Dedifferentiated amniotic fluid mesenchymal stem cell (primary cell): ENCODE data around the gene OR1J4.
"Not testable (repeated sequence)": the region's sequence is repeated elsewhere in the genome, so short reads cannot be mapped to it uniquely, and the experiment has no call there.

Experiments used
- DNase-seq: peaks from one replicate; pipeline ENCODE4 v3.0.0-alpha.2; 2016; ENCODE audit errors: extremely low spot score

The OR1J4 gene

GRCh38 chr9:122518841-122519240, at the start of gene OR1J4:
Gene OR1J4 (plus strand): TSS chr9:122519141. CDS start chr9:122519141, 0 bp downstream.
- no peak for DNase-seq

- DNase-seq = no peak
Measured at GRCh38 chr9:122474561-122474960, 44.4 kb upstream of the OR1J4 start.

- no peak for DNase-seq
Measured at GRCh38 chr9:122475717-122476116, 43.2 kb upstream of the OR1J4 start.

GRCh38 chr9:122477346-122477745, 41.6 kb upstream of the OR1J4 start:
- DNase-seq = no peak

GRCh38 chr9:122477826-122478225, 41.1 kb upstream of the OR1J4 start, which contains the start of gene OR1J1:
Gene OR1J1 (minus strand): TSS chr9:122477926. CDS start chr9:122477926, 0 bp downstream.
- DNase-seq = no peak

- DNase-seq = no peak
Measured at GRCh38 chr9:122479062-122479461, 39.9 kb upstream of the OR1J4 start.

GRCh38 chr9:122498883-122499288, 20.1 kb upstream of the OR1J4 start:
- peak; percentile 20 for DNase-seq

GRCh38 chr9:122506964-122507363, 12.0 kb upstream of the OR1J4 start:
- no peak for DNase-seq

GRCh38 chr9:122510502-122510901, 8.4 kb upstream of the OR1J4 start, which contains the start of gene OR1J2:
Gene OR1J2 (plus strand): TSS chr9:122510802. CDS start chr9:122510802, 0 bp downstream.
- no peak for DNase-seq

- no peak for DNase-seq
Measured at GRCh38 chr9:122518226-122518625, 715 bp upstream of the OR1J4 start.

- DNase-seq = no peak
Measured at GRCh38 chr9:122519376-122519775, 435 bp downstream of the OR1J4 start.

- no peak for DNase-seq
Measured at GRCh38 chr9:122526602-122527001, 7.7 kb downstream of the OR1J4 start.

- DNase-seq = no peak
Measured at GRCh38 chr9:122527193-122527592, 8.3 kb downstream of the OR1J4 start, which contains the start of gene OR1N1. Gene OR1N1 (minus strand): TSS chr9:122527293. CDS start chr9:122527293, 0 bp downstream.

- DNase-seq = not testable (repeated sequence)
Measured at GRCh38 chr9:122531157-122531556, 12.2 kb downstream of the OR1J4 start.

GRCh38 chr9:122536134-122536533, 17.2 kb downstream of the OR1J4 start:
- no peak for DNase-seq

- not testable (repeated sequence) for DNase-seq
Measured at GRCh38 chr9:122537066-122537465, 18.1 kb downstream of the OR1J4 start.

GRCh38 chr9:122538757-122539156, 19.8 kb downstream of the OR1J4 start:
- DNase-seq = no peak

GRCh38 chr9:122546196-122546595, 27.3 kb downstream of the OR1J4 start:
- no peak for DNase-seq

- DNase-seq = no peak
Measured at GRCh38 chr9:122551371-122551770, 32.4 kb downstream of the OR1J4 start.

- DNase-seq = no peak
Measured at GRCh38 chr9:122552812-122553211, 33.9 kb downstream of the OR1J4 start, which contains the start of gene OR1N2. Gene OR1N2 (plus strand): TSS chr9:122553112. CDS start chr9:122553212, 100 bp downstream.

GRCh38 chr9:122561446-122561845, 42.5 kb downstream of the OR1J4 start:
- no peak for DNase-seq

- peak; percentile 14 for DNase-seq
Measured at GRCh38 chr9:122562134-122562760, 43.3 kb downstream of the OR1J4 start.

GRCh38 chr9:122567901-122568300, 49.0 kb downstream of the OR1J4 start:
- DNase-seq = peak; percentile 5
